Upper lobe of right lung (tissue), 1 donor: Measurements from ENCODE around the gene BTG2. TPM values are rescaled to one million over a fixed set of nuclear protein-coding genes. Genes with fewer than 3 reads are reported as not detected.
"Not testable (repeated sequence)": the region's sequence is repeated elsewhere in the genome, so short reads cannot be mapped to it uniquely, and the experiment has no call there.

Experiments used
- ATAC-seq: fragments of 200-7000 bp; cut with Tn5 transposase; one replicate; pipeline ENCODE4 v1.9.1; 2020; ENCODE audit warnings: mild to moderate bottlenecking, moderate library complexity
- DNase-seq: peaks from one replicate; pipeline ENCODE4 v3.0.0-alpha.2; 2020
- H3K27ac ChIP-seq: fragments of 200-600 bp; one replicate; pipeline ENCODE4 v1.8.0; 2022
- H3K27me3 ChIP-seq: fragments of 200-600 bp; one replicate; pipeline ENCODE4 v1.8.0; 2022; ENCODE audit warnings: mild to moderate bottlenecking
- H3K36me3 ChIP-seq: fragments of 200-600 bp; one replicate; pipeline ENCODE4 v1.8.0; 2022
- H3K4me1 ChIP-seq: fragments of 200-600 bp; one replicate; pipeline ENCODE4 v1.8.0; 2022
- H3K4me3 ChIP-seq: fragments of 200-600 bp; one replicate; pipeline ENCODE4 v1.8.0; 2022; ENCODE audit warnings: mild to moderate bottlenecking
- H3K9me3 ChIP-seq: fragments of 200-600 bp; one replicate; pipeline ENCODE4 v1.8.0; 2022
- intact Hi-C: fragments of 100-400 bp; cut with DNase I; formaldehyde crosslinking; loops from one replicate; pipeline ENCODE4 v1.11.0; 2022
- total RNA-seq: library from RNA; stranded (reverse); fragmentation: NEBNext Ultra II Directional; extraction: Animal tissue kit (Norgen Biotek cat#: 25700); gene quantifications from one replicate; pipeline ENCODE4 v1.2.1, GENCODE V29; 2021
- TF ChIP-seq, protein P1 (sequence below): fragments of 200-600 bp; IDR thresholded peaks from one replicate; pipeline ENCODE4 v1.8.0; 2022; ENCODE audit warnings: antibody characterized with exemption
- donor health status: DM: no; HTN: yes; CAD: no; lungs with severe emphysema.

The BTG2 gene
- total RNA-seq, 1 donor from 2014 or later = 95.3 TPM

- peak overlapping the region; percentile 98 for H3K4me3 ChIP-seq
- peaks cover 36% of the 10 kb centered on the region for H3K4me1 ChIP-seq
- H3K27me3 ChIP-seq = no peaks in the 10 kb centered on the region
- TF ChIP-seq, protein P1, sequence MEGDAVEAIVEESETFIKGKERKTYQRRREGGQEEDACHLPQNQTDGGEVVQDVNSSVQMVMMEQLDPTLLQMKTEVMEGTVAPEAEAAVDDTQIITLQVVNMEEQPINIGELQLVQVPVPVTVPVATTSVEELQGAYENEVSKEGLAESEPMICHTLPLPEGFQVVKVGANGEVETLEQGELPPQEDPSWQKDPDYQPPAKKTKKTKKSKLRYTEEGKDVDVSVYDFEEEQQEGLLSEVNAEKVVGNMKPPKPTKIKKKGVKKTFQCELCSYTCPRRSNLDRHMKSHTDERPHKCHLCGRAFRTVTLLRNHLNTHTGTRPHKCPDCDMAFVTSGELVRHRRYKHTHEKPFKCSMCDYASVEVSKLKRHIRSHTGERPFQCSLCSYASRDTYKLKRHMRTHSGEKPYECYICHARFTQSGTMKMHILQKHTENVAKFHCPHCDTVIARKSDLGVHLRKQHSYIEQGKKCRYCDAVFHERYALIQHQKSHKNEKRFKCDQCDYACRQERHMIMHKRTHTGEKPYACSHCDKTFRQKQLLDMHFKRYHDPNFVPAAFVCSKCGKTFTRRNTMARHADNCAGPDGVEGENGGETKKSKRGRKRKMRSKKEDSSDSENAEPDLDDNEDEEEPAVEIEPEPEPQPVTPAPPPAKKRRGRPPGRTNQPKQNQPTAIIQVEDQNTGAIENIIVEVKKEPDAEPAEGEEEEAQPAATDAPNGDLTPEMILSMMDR = no peak
- peak; percentile 75 for DNase-seq
- intact Hi-C loops = loop anchor here (5.0 kb wide), 1 partner anchor 35 kb away; no protein-coding TSS in a partner anchor
- peak overlapping the region; percentile 98 for H3K27ac ChIP-seq
- H3K9me3 ChIP-seq = no peaks in the 10 kb centered on the region
- H3K36me3 ChIP-seq = peaks cover 29% of the 10 kb centered on the region
- ATAC-seq = no peak
These were observed 1.7 kb downstream of the BTG2 start for GRCh38 chr1:203306965-203307541.

- no peak for DNase-seq
- H3K4me1 ChIP-seq = peaks cover 36% of the 10 kb centered on the region
These were observed 2.4 kb downstream of the BTG2 start for GRCh38 chr1:203307641-203308126.

DNA sequence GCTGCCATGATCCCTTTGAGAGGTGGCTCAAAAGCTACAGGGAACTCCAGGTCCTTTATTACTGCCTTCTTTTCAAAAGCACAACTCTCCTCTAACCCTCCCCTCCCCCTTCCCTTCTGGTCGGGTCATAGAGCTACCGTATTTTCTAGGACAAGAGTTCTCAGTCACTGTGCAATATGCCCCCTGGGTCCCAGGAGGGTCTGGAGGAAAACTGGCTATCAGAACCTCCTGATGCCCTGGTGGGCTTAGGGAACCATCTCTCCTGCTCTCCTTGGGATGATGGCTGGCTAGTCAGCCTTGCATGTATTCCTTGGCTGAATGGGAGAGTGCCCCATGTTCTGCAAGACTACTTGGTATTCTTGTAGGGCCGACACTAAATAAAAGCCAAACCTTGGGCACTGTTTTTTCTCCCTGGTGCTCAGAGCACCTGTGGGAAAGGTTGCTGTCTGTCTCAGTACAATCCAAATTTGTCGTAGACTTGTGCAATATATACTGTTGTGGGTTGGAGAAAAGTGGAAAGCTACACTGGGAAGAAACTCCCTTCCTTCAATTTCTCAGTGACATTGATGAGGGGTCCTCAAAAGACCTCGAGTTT lies 3.1 kb downstream of the BTG2 start:
- H3K27ac ChIP-seq = peak overlapping the region; percentile 98
- DNase-seq = no peak
- H3K4me1 ChIP-seq = peaks cover 36% of the 10 kb centered on the region
- ATAC-seq = no peak
- TF ChIP-seq, protein P1 = no peak
- intact Hi-C loops = loop anchor here (5.0 kb wide), 1 partner anchor 36 kb away; no protein-coding TSS in a partner anchor
- no peaks in the 10 kb centered on the region for H3K9me3 ChIP-seq
- H3K27me3 ChIP-seq = no peaks in the 10 kb centered on the region
- peaks cover 29% of the 10 kb centered on the region for H3K36me3 ChIP-seq
- peak overlapping the region; percentile 98 for H3K4me3 ChIP-seq

More at GRCh38 chr1:203307641-203308126, 2.4 kb downstream of the BTG2 start:
- intact Hi-C loops = loop anchor here (5.0 kb wide), 1 partner anchor 35 kb away; no protein-coding TSS in a partner anchor
- TF ChIP-seq, protein P1 = no peak
- Histone ChIP-seq H3K27me3 (no peaks in the 10 kb centered on the region), H3K27ac (peak overlapping the region; percentile 98), H3K36me3 (peaks cover 29% of the 10 kb centered on the region), H3K4me3 (peak overlapping the region; percentile 98), H3K9me3 (no peaks in the 10 kb centered on the region)
- no peak for ATAC-seq

DNA sequence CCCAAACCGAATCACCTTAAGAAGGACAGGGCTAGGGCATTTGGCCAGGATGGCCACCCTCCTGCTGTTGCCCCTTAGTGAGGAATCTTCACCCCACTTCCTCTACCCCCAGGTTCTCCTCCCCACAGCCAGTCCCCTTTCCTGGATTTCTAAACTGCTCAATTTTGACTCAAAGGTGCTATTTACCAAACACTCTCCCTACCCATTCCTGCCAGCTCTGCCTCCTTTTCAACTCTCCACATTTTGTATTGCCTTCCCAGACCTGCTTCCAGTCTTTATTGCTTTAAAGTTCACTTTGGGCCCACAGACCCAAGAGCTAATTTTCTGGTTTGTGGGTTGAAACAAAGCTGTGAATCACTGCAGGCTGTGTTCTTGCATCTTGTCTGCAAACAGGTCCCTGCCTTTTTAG lies 3.6 kb downstream of the BTG2 start:
- peak overlapping the region; percentile 98 for H3K27ac ChIP-seq
- H3K4me1 ChIP-seq = peaks cover 36% of the 10 kb centered on the region
- intact Hi-C loops = loop anchor here (5.0 kb wide), 1 partner anchor 37 kb away; no protein-coding TSS in a partner anchor
- no peaks in the 10 kb centered on the region for H3K9me3 ChIP-seq
- H3K36me3 ChIP-seq = peaks cover 29% of the 10 kb centered on the region
- no peak for DNase-seq
- TF ChIP-seq, protein P1 = no peak
- H3K4me3 ChIP-seq = peak overlapping the region; percentile 98
- H3K27me3 ChIP-seq = no peaks in the 10 kb centered on the region
- no peak for ATAC-seq

GRCh38 chr1:203311368-203312301 lies 6.3 kb downstream of the BTG2 start:
- DNase-seq (no peak), ATAC-seq (no peak)
- Histone ChIP-seq H3K4me3 (no peak overlapping the region), H3K36me3 (peaks cover 29% of the 10 kb centered on the region), H3K27ac (no peak overlapping the region), H3K27me3 (no peaks in the 10 kb centered on the region), H3K4me1 (peaks cover 39% of the 10 kb centered on the region), H3K9me3 (no peaks in the 10 kb centered on the region)
- TF ChIP-seq, protein P1 = no peak
- intact Hi-C loops = no loop called here

- H3K27ac ChIP-seq, H3K9me3 ChIP-seq, H3K4me3 ChIP-seq, intact Hi-C loops, DNase-seq, H3K27me3 ChIP-seq, ATAC-seq, H3K36me3 ChIP-seq: not testable (repeated sequence)
- peaks cover 30% of the 10 kb centered on the region for H3K4me1 ChIP-seq
These were observed 8.9 kb downstream of the BTG2 start for GRCh38 chr1:203314025-203314759.
